DND-41 (cell line): Measurements from ENCODE around the gene XPA.
"Not testable (repeated sequence)": the region's sequence is repeated elsewhere in the genome, so short reads cannot be mapped to it uniquely, and the experiment has no call there.

Source experiments
- ATAC-seq: fragments of 200-7000 bp; cut with Tn5 transposase; 3 replicates; pipeline ENCODE4 v1.9.1; 2021; ENCODE audit warnings: low read depth; ENCODE audit not compliant: insufficient read depth
- DNase-seq: peaks from one replicate; pipeline ENCODE4 v3.0.0-alpha.2; 2020
- H2AFZ ChIP-seq: 2 replicates; pipeline ENCODE4 v1.6.0; 2012; ENCODE audit warnings: low read depth, low read length
- H3K27ac ChIP-seq: 2 replicates; pipeline ENCODE4 v1.5.1; 2012; ENCODE audit warnings: low read length, inconsistent platforms
- H3K27me3 ChIP-seq: fragments of 200-600 bp; sonication (generic); 2 replicates; pipeline ENCODE4 v1.6.0; 2012; ENCODE audit warnings: low read length, mild to moderate bottlenecking, inconsistent platforms; ENCODE audit not compliant: insufficient read depth, poor library complexity
- H3K36me3 ChIP-seq: 2 replicates; pipeline ENCODE4 v1.5.1; 2012; ENCODE audit warnings: low read length, inconsistent platforms; ENCODE audit not compliant: insufficient read depth
- H3K4me1 ChIP-seq: 2 replicates; pipeline ENCODE4 v1.5.1; 2012; ENCODE audit warnings: mild to moderate bottlenecking, low read length; ENCODE audit not compliant: insufficient read depth
- H3K4me2 ChIP-seq: 2 replicates; pipeline ENCODE4 v1.6.0; 2012; ENCODE audit warnings: mild to moderate bottlenecking, moderate library complexity, low read length, inconsistent platforms; ENCODE audit not compliant: insufficient read depth
- H3K4me3 ChIP-seq, 2 experiments: fragments of 200-600 bp in 1 of 2; shearing (Covaris generic) in 1 of 2; 2 replicates each; pipeline ENCODE4 v1.5.1; 2012 to 2016; ENCODE audit warnings: inconsistent platforms in 2 of 2, low read length in 2 of 2, mild to moderate bottlenecking in 2 of 2, low read depth in 1 of 2, moderate library complexity in 1 of 2
- H3K79me2 ChIP-seq: 2 replicates; pipeline ENCODE4 v1.6.0; 2012; ENCODE audit warnings: low read length, inconsistent platforms; ENCODE audit not compliant: insufficient read depth
- H3K9ac ChIP-seq: 2 replicates; pipeline ENCODE4 v1.6.0; 2012; ENCODE audit warnings: low read depth, mild to moderate bottlenecking, inconsistent platforms, low read length, moderate library complexity
- H3K9me3 ChIP-seq: 2 replicates; pipeline ENCODE4 v1.5.1; 2012; ENCODE audit warnings: low read length, moderate library complexity, mild to moderate bottlenecking, inconsistent platforms; ENCODE audit not compliant: insufficient read depth, severe bottlenecking
- H4K20me1 ChIP-seq: 2 replicates; pipeline ENCODE4 v1.6.0; 2012; ENCODE audit warnings: low read length; ENCODE audit not compliant: insufficient read depth
- CTCF ChIP-seq: IDR thresholded peaks from 2 replicates; pipeline ENCODE4 v1.5.1; 2012; ENCODE audit warnings: borderline replicate concordance, low read length, moderate library complexity, mild to moderate bottlenecking; ENCODE audit not compliant: poor library complexity, severe bottlenecking; ENCODE audit errors: extremely low read depth
- EZH2 ChIP-seq: IDR thresholded peaks from 3 replicates; pipeline ENCODE4 v1.6.1; 2012; ENCODE audit warnings: borderline replicate concordance, low read depth, mild to moderate bottlenecking, moderate library complexity, low read length, inconsistent platforms; ENCODE audit not compliant: severe bottlenecking

The XPA gene

DNA sequence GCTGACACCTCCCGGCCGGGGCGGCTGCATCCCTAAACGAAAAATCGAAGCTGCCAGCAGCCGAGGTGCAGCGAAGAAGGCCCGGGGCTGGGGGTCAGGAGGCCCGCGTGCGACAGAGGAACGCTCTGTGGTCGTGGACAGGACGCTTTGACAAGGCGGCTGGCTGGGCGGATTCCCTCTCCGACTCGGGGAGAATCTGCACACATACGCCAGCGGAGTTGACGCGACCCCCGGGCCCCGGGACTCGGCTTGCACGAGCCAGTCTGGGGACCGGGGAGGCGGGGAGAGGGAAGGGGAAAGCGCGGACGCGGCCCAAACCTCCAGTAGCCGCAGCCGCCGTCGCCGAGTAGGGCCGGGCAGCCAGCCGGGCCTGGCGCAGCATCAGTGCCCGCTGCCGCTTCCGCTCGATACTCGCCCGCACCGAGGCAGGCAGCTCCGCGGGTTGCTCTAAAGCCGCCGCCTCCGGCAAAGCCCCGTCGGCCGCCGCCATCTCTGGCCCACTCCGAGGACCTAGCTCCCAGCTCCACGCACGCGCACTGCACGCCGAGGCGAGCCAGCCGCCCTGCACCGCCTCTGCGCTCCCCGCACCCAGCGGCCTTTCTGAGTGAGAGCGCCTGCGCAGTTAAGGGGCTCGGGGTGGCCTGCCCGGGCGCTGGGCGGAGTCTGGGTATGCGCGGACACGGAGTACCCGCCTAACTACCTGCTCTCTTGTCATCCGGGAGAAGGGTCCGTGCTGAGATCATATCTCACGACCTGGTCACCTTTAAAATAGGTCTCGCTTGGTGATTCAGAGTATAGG is at the start of gene XPA:
Gene XPA (minus strand): TSS at position 538 of the 799 bp plus-strand sequence. CDS start 48 bp downstream, at position 490.
- Histone ChIP-seq H3K9ac (peak within 1 kb of the TSS; percentile 76), H3K79me2 (peaks cover 37% of the 10 kb centered on the region), H3K27me3 (peaks cover 3% of the 10 kb centered on the region), H3K4me3 (peak within 1 kb of the TSS; percentile 76 to 86), H3K4me2 (peak within 1 kb of the TSS; percentile 80), H3K27ac (peak within 1 kb of the TSS; percentile 83), H2AFZ (peak within 1 kb of the TSS; percentile 94), H3K9me3 (no peaks in the 10 kb centered on the region), H3K4me1 (peaks cover 36% of the 10 kb centered on the region), H3K36me3 (peaks cover 7% of the 10 kb centered on the region; the same call in 1 of the 2 replicates), H4K20me1 (peaks cover 4% of the 10 kb centered on the region; the same call in 1 of the 2 replicates)
- ATAC-seq = peak; percentile 91
- peak; percentile 95 for DNase-seq
- TF ChIP-seq EZH2 (no peak), CTCF (no peak)

- H3K9ac ChIP-seq = no peak overlapping the region
- no peaks in the 10 kb centered on the region for H3K9me3 ChIP-seq
- no peak overlapping the region for H3K27ac ChIP-seq
- H2AFZ ChIP-seq = no peak overlapping the region
- no peaks in the 10 kb centered on the region for H3K79me2 ChIP-seq
- no peak for DNase-seq
- ATAC-seq = no peak
- no peak overlapping the region for H3K4me2 ChIP-seq
- no peaks in the 10 kb centered on the region for H3K4me1 ChIP-seq
- H3K4me3 ChIP-seq = no peak overlapping the region
- no peaks in the 10 kb centered on the region for H3K36me3 ChIP-seq
- no peak for TF ChIP-seq EZH2
- TF ChIP-seq CTCF = no peak
- H3K27me3 ChIP-seq = peaks cover 8% of the 10 kb centered on the region
- no peaks in the 10 kb centered on the region for H4K20me1 ChIP-seq
Observed at GRCh38 chr9:97744710-97745708, 47.9 kb upstream of the XPA start.

DNA sequence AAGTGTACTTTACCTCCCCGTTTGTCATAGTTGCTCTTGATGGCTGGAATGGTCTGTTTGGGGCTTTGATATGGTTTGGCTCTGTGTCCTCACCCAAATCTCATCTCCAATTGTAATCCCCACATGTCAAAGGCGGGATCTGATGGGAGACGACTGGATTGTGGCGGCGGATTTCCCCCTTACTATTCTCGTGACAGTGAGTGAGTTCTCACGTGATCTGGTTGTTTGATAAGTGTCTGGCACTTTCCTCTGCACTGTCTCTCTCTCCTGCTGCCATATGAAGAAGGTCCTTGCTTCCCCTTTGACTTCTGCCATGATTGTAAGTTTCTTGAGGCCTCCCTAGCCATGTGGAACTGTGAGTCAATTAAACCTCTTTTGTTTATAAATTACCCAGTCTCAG is 46.9 kb upstream of the XPA start:
- ATAC-seq, H3K27me3 ChIP-seq: not testable (repeated sequence)

GRCh38 chr9:97742545-97742944 is 45.4 kb upstream of the XPA start:
- no peaks in the 10 kb centered on the region for H3K79me2 ChIP-seq
- no peaks in the 10 kb centered on the region for H4K20me1 ChIP-seq
- DNase-seq = no peak
- H2AFZ ChIP-seq = no peak overlapping the region
- H3K4me2 ChIP-seq = no peak overlapping the region
- H3K4me3 ChIP-seq = no peak overlapping the region
- H3K27ac ChIP-seq = no peak overlapping the region
- no peaks in the 10 kb centered on the region for H3K4me1 ChIP-seq
- no peak for TF ChIP-seq CTCF
- TF ChIP-seq EZH2 = no peak
- no peaks in the 10 kb centered on the region for H3K9me3 ChIP-seq
- no peaks in the 10 kb centered on the region for H3K36me3 ChIP-seq
- H3K9ac ChIP-seq = no peak overlapping the region
- no peak for ATAC-seq
- peaks cover 3% of the 10 kb centered on the region for H3K27me3 ChIP-seq

More for the DNA sequence above, 46.9 kb upstream of the XPA start:
- not testable (repeated sequence) for H3K79me2 ChIP-seq, H3K27ac ChIP-seq, H3K9me3 ChIP-seq, H4K20me1 ChIP-seq, DNase-seq, H3K4me2 ChIP-seq, H3K4me1 ChIP-seq, H3K9ac ChIP-seq, H3K36me3 ChIP-seq, H3K4me3 ChIP-seq, H2AFZ ChIP-seq
